Esophagus squamous epithelium (tissue), 4 donors: ENCODE data around the gene CPB1.

Source experiments
- CTCF ChIP-seq, 6 experiments: fragments of 450-650 bp in 4 of 6; fragments of 200-600 bp in 2 of 6; sonication (generic) in 2 of 6; IDR thresholded peaks; one replicate each; pipeline ENCODE4 v1.5.1; 2016 to 2019; ENCODE audit warnings: antibody characterized with exemption in 6 of 6, mild to moderate bottlenecking in 4 of 6, moderate library complexity in 4 of 6
- POLR2A ChIP-seq, 4 donors: fragments of 450-650 bp; IDR thresholded peaks; one replicate each; pipeline ENCODE4 v1.6.1; 2017; ENCODE audit warnings: antibody characterized with exemption in 4 of 4, mild to moderate bottlenecking in 4 of 4, moderate library complexity in 3 of 4

GRCh38 chr3:148796799-148797198 is 30.8 kb upstream of the CPB1 start:
- no peak for TF ChIP-seq CTCF (IDR thresholded peaks at IDR 0.05)
- TF ChIP-seq POLR2A (IDR thresholded peaks at IDR 0.05) = no peak
